H1 (cell line): ENCODE results near the gene RRN3.
"Not testable (repeated sequence)": the region's sequence is repeated elsewhere in the genome, so short reads cannot be mapped to it uniquely, and the experiment has no call there.

ENCODE experiments used
- EP300 ChIP-seq, 2 experiments: IDR thresholded peaks; 1 replicate in 1 of 2; 2 replicates in 1 of 2; pipeline ENCODE4 v1.6.1; 2011 to 2012; ENCODE audit warnings: low read depth in 2 of 2, low read length in 2 of 2, mild to moderate bottlenecking in 2 of 2, borderline replicate concordance in 1 of 2, inconsistent platforms in 1 of 2, moderate library complexity in 1 of 2
- GABPA ChIP-seq: IDR thresholded peaks from 2 replicates; pipeline ENCODE4 v1.6.1; 2011; ENCODE audit warnings: mild to moderate bottlenecking, low read length, moderate library complexity, borderline replicate concordance; ENCODE audit not compliant: insufficient read depth
- TBP ChIP-seq: IDR thresholded peaks from 2 replicates; pipeline ENCODE4 v1.6.1; 2011; ENCODE audit warnings: low read depth, low read length, improper control_type of control experiment

- not testable (repeated sequence) for TF ChIP-seq EP300 (IDR thresholded peaks at IDR 0.05; ENCODE audit: borderline replicate concordance in 1 of 2, low read depth in 2 of 2, low read length in 2 of 2); GABPA; TBP
These were observed 2.5 kb upstream of the RRN3 start for GRCh38 chr16:15096583-15096972.
